NCI-H69 (cell line): ENCODE data around the gene TRIM40.
A peak's percentile ranks its signal among the peaks of the same experiment; 100 is the strongest.
"Not testable (repeated sequence)": the region's sequence is repeated elsewhere in the genome, so short reads cannot be mapped to it uniquely, and the experiment has no call there.

Experiments used
- DNase-seq: peaks from one replicate; lab custom pipeline; 2025; lab: John Stamatoyannopoulos, UW

Gene TRIM40

GRCh38 chr6:30163090-30163917, 27.4 kb downstream of the TRIM40 start, which contains the start of gene TRIM15:
TSS of gene TRIM15 (plus strand) at chr6:30163546. CDS start at chr6:30163685, 139 bp downstream.
- DNase-seq: peak; percentile 43

GRCh38 chr6:30163918-30164654, 28.1 kb downstream of the TRIM40 start:
- no peak for DNase-seq

GRCh38 chr6:30164714-30165113, 28.8 kb downstream of the TRIM40 start:
- no peak for DNase-seq

- not testable (repeated sequence) for DNase-seq
These were observed 29.3 kb downstream of the TRIM40 start for GRCh38 chr6:30165238-30165637.

- no peak for DNase-seq
These were observed 31.2 kb downstream of the TRIM40 start for GRCh38 chr6:30167101-30167500.

- no peak for DNase-seq
These were observed 32.8 kb downstream of the TRIM40 start for GRCh38 chr6:30168741-30169140.

- peak; percentile 57 for DNase-seq
These were observed 34.0 kb downstream of the TRIM40 start for GRCh38 chr6:30169658-30170614.

- DNase-seq: peak; percentile 67
These were observed 35.9 kb downstream of the TRIM40 start for GRCh38 chr6:30171677-30172471.

- DNase-seq: no peak
These were observed 36.7 kb downstream of the TRIM40 start for GRCh38 chr6:30172681-30173080.

GRCh38 chr6:30175765-30176164, 39.8 kb downstream of the TRIM40 start:
- peak; percentile 13 for DNase-seq

GRCh38 chr6:30178837-30179236, 42.9 kb downstream of the TRIM40 start:
- DNase-seq: no peak

GRCh38 chr6:30180145-30180544, 44.2 kb downstream of the TRIM40 start:
- DNase-seq: no peak

- no peak for DNase-seq
These were observed 48.6 kb downstream of the TRIM40 start for GRCh38 chr6:30184417-30185031.

- DNase-seq: no peak
These were observed 50.0 kb downstream of the TRIM40 start for GRCh38 chr6:30185846-30186484.

GRCh38 chr6:30188541-30188940, 52.6 kb downstream of the TRIM40 start:
- no peak for DNase-seq

GRCh38 chr6:30192076-30192475, 56.1 kb downstream of the TRIM40 start:
- no peak for DNase-seq

- DNase-seq: no peak
These were observed 59.1 kb downstream of the TRIM40 start for GRCh38 chr6:30194797-30195690.

- DNase-seq: no peak
These were observed 60.0 kb downstream of the TRIM40 start for GRCh38 chr6:30195951-30196350.

- DNase-seq: no peak
These were observed 60.4 kb downstream of the TRIM40 start for GRCh38 chr6:30196376-30196775.
